B cell (primary cell): ENCODE measurements around the gene RASD1. TPM values are rescaled to one million over a fixed set of nuclear protein-coding genes. Genes with fewer than 3 reads are reported as not detected.

ENCODE experiments used
- ATAC-seq: fragments of 200-7000 bp; cut with Tn5 transposase; one replicate; pipeline ENCODE4 v1.10.0; 2021; ENCODE audit warnings: low read depth, mild to moderate bottlenecking, moderate number of reproducible peaks, moderate library complexity
- CTCF ChIA-PET: fragments of 350-600 bp; sonication (Branson Sonifier 250); formaldehyde crosslinking; loops from one replicate; lab custom pipeline; 2021; ENCODE audit warnings: antibody characterized with exemption, inconsistent platforms; lab: Charles Lee
- POLR2A ChIA-PET: fragments of 350-600 bp; sonication (Branson Sonifier 250); formaldehyde crosslinking; loops from one replicate; lab custom pipeline; 2021; ENCODE audit warnings: antibody characterized with exemption; lab: Charles Lee
- DNase-seq: peaks from one replicate; pipeline ENCODE4 v3.0.0; 2013
- H2AFZ ChIP-seq: 2 replicates; pipeline ENCODE4 v1.6.1; 2012; ENCODE audit warnings: mild to moderate bottlenecking, low read depth, low read length; ENCODE audit not compliant: insufficient read depth, poor library complexity, severe bottlenecking
- H3K27ac ChIP-seq, 2 donors: 1 replicate in 1 of 2; 2 replicates in 1 of 2; pipeline ENCODE4 v1.5.1; 2012 to 2013; ENCODE audit warnings: low read length in 2 of 2, mild to moderate bottlenecking in 2 of 2, moderate library complexity in 1 of 2
- H3K27me3 ChIP-seq, 4 experiments: fragments of 200-600 bp in 1 of 4; sonication (generic) in 1 of 4; replicated peaks in 1 of 4; 1 replicate in 2 of 4; 2 replicates in 2 of 4; pipeline versions ENCODE4 v1.6.1 to v1.7.0; 2013 to 2016; ENCODE audit warnings: low read length in 3 of 4, mild to moderate bottlenecking in 2 of 4, mixed read lengths in 1 of 4, moderate library complexity in 1 of 4; ENCODE audit not compliant: insufficient read depth in 4 of 4, control insufficient read depth in 3 of 4; ENCODE audit errors: control extremely low read depth in 1 of 4
- H3K36me3 ChIP-seq, 2 experiments: replicated peaks in 1 of 2; 1 replicate in 1 of 2; 2 replicates in 1 of 2; pipeline versions ENCODE4 v1.6.1 to v1.7.1; 2013; ENCODE audit warnings: low read length in 1 of 2; ENCODE audit not compliant: insufficient read depth in 2 of 2, control insufficient read depth in 1 of 2; ENCODE audit errors: control extremely low read depth in 1 of 2, extremely low read depth in 1 of 2
- H3K4me1 ChIP-seq, 2 donors: fragments of 200-600 bp in 1 of 2; sonication (generic) in 1 of 2; 1 replicate in 1 of 2; 2 replicates in 1 of 2; pipeline versions ENCODE4 v1.5.1 to v1.6.1; 2013 to 2017; ENCODE audit warnings: low read length in 2 of 2; ENCODE audit not compliant: control insufficient read depth in 2 of 2, insufficient read depth in 2 of 2
- H3K4me2 ChIP-seq: replicated peaks from 2 replicates; pipeline ENCODE3; 2012; ENCODE audit warnings: mild to moderate bottlenecking, low read depth, low read length; ENCODE audit not compliant: poor library complexity, severe bottlenecking
- H3K4me3 ChIP-seq, 5 experiments: fragments of 200-600 bp in 1 of 5; sonication (generic) in 1 of 5; 1 replicate in 3 of 5; 2 replicates in 2 of 5; pipeline versions ENCODE4 v1.5.1 to v1.7.0; 2011 to 2016; ENCODE audit warnings: low read length in 4 of 5, mild to moderate bottlenecking in 4 of 5, low read depth in 2 of 5, control low read depth in 1 of 5, moderate library complexity in 1 of 5; ENCODE audit not compliant: insufficient read depth in 1 of 5; ENCODE audit errors: control extremely low read depth in 1 of 5, extremely low read depth in 1 of 5
- H3K79me2 ChIP-seq: fragments of 200-600 bp; sonication (generic); one replicate; pipeline ENCODE4 v1.6.0; 2016; ENCODE audit warnings: low read length; ENCODE audit not compliant: control insufficient read depth, insufficient read depth
- H3K9ac ChIP-seq: fragments of 200-600 bp; sonication (generic); 2 replicates; pipeline ENCODE4 v1.6.1; 2017; ENCODE audit warnings: mild to moderate bottlenecking, low read length, moderate library complexity
- H3K9me3 ChIP-seq, 3 donors: one replicate each; pipeline versions ENCODE4 v1.6.1 to v1.7.1; 2013; ENCODE audit warnings: low read length in 2 of 3; ENCODE audit not compliant: control insufficient read depth in 2 of 3, insufficient read depth in 1 of 3; ENCODE audit errors: control extremely low read depth in 1 of 3
- H4K20me1 ChIP-seq: 2 replicates; pipeline ENCODE4 v1.6.0; 2012; ENCODE audit warnings: mild to moderate bottlenecking, low read length; ENCODE audit not compliant: insufficient read depth, control insufficient read depth, poor library complexity, severe bottlenecking
- H3K27ac Mint-ChIP-seq: one replicate; pipeline ENCODE4 v1.8.0; 2021; ENCODE audit warnings: mixed read lengths
- H3K27me3 Mint-ChIP-seq: one replicate; pipeline ENCODE4 v1.8.0; 2021; ENCODE audit warnings: mixed read lengths
- H3K4me1 Mint-ChIP-seq: one replicate; pipeline ENCODE4 v1.8.0; 2021; ENCODE audit warnings: mixed read lengths
- H3K4me3 Mint-ChIP-seq: one replicate; pipeline ENCODE4 v1.8.0; 2021; ENCODE audit warnings: mixed read lengths
- H3K9me3 Mint-ChIP-seq: one replicate; pipeline ENCODE4 v1.8.0; 2022; ENCODE audit warnings: mixed read lengths; ENCODE audit not compliant: insufficient read depth
- EZH2 ChIP-seq: IDR thresholded peaks from 2 replicates; pipeline ENCODE4 v1.6.1; 2012; ENCODE audit warnings: borderline replicate concordance, low read depth, mild to moderate bottlenecking, moderate library complexity, low read length; ENCODE audit not compliant: insufficient read depth, poor library complexity, severe bottlenecking
- WGBS: methylation state at CpG from one replicate; pipeline ENCODE4 v1.1.5; 2013; ENCODE audit warnings: missing lambda C conversion rate; ENCODE audit not compliant: insufficient coverage; 5-methylcytosine and 5-hydroxymethylcytosine counted together
- intact Hi-C: fragments of 100-400 bp; cut with micrococcal nuclease; formaldehyde crosslinking; loops from one replicate; pipeline ENCODE4 v1.10.0; 2022
- polyA plus RNA-seq: library from polyadenylated mRNA; depleted of rRNA; stranded (reverse); fragments of >200 nt; gene quantifications from 2 replicates; pipeline ENCODE4 v1.2.3, GENCODE V29; 2012
- total RNA-seq, 2 donors: library from RNA; stranded (reverse); fragments of 120-200 nt in 1 of 2; gene quantifications; 1 replicate in 1 of 2; 2 replicates in 1 of 2; pipeline versions ENCODE4 v1.2.3 to v1.2.4, GENCODE V29; 2013 to 2022
- TF ChIP-seq, protein P1 (sequence below): fragments of 200-600 bp; IDR thresholded peaks from one replicate; pipeline ENCODE4 v1.8.0; 2022; ENCODE audit warnings: antibody characterized with exemption, mild to moderate bottlenecking

Gene RASD1
- total and polyA plus RNA-seq, 2 donors (not counting 1 experiment from before 2014, with no cell fraction given) = 0.95 to 3.2 TPM

DNA sequence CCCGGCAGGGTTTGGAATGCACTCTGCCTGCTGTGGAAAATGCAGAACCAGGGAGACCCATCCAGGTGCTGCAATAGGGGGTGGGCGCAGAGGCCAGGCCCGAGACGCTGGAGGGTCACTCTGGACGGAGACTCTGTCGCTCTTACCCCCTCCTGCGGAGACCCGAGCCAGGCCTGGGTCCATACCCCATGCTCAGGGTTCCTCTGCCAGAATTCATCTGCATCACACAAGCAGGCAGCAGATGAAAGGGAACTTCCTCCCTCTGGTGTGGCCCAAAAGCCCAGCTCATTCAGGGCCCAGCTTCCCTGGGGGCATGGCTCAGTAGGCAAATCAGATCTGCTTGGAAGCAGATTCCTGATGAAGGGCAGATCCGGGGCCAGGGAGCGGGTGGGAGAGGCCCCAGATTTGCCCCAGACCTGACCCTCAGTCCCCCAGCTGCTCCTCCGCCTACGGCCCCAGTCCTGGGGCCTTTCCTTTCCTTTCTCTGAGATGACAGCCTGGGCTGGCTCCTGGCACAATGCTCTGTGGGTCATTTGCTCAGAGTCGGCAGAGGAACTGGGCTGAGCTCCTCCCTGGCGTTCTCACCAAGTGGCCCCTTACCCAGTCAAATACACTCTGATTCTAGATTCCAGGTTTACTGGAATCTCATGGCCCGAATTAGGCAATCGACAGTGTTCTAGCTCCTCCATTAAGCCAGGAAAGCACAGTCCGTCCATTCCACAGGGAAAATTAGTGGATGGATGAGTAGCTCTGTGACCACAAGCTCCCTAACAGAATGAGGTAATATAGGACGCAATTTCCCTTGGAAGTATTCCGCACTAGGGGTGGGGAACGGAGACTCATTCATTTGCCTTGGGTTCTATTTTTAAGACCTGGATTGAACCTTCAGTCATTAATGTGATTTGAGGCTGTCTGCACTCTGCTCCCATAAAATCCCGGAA lies 19.1 kb upstream of the RASD1 start:
- Histone ChIP-seq H4K20me1 (no peaks in the 10 kb centered on the region), H3K27me3 (no peaks in the 10 kb centered on the region), H2AFZ (no peak overlapping the region), H3K4me3 (no peak overlapping the region), H3K9ac (no peak overlapping the region), H3K9me3 (no peaks in the 10 kb centered on the region), H3K4me1 (no peaks in the 10 kb centered on the region), H3K4me2 (no peak overlapping the region), H3K27ac (no peak overlapping the region), H3K79me2 (no peaks in the 10 kb centered on the region), H3K36me3 (no peaks in the 10 kb centered on the region)
- no peak for DNase-seq
- no peak for ATAC-seq
- TF ChIP-seq, protein P1, sequence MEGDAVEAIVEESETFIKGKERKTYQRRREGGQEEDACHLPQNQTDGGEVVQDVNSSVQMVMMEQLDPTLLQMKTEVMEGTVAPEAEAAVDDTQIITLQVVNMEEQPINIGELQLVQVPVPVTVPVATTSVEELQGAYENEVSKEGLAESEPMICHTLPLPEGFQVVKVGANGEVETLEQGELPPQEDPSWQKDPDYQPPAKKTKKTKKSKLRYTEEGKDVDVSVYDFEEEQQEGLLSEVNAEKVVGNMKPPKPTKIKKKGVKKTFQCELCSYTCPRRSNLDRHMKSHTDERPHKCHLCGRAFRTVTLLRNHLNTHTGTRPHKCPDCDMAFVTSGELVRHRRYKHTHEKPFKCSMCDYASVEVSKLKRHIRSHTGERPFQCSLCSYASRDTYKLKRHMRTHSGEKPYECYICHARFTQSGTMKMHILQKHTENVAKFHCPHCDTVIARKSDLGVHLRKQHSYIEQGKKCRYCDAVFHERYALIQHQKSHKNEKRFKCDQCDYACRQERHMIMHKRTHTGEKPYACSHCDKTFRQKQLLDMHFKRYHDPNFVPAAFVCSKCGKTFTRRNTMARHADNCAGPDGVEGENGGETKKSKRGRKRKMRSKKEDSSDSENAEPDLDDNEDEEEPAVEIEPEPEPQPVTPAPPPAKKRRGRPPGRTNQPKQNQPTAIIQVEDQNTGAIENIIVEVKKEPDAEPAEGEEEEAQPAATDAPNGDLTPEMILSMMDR = no peak
- no peak for TF ChIP-seq EZH2
- Mint-ChIP-seq H3K4me1 (no peaks in the 10 kb centered on the region), H3K27ac (no peak overlapping the region), H3K4me3 (no peak overlapping the region), H3K9me3 (no peaks in the 10 kb centered on the region), H3K27me3 (no peaks in the 10 kb centered on the region)
- ChIA-PET POLR2A (interaction anchor here (0.6 kb wide), 1 partner anchor 404 kb away, joined by 3 read pairs; no protein-coding TSS in a partner anchor), CTCF (interaction anchor here (0.9 kb wide), 1 partner anchor 18 kb away, joined by 5 read pairs; no protein-coding TSS in a partner anchor)
- intact Hi-C loops = no loop called here
- WGBS = 97% methylated on average over 19 of the region's 21 CpGs
